Measurements from ENCODE around the gene BEND5.

The BEND5 gene

GRCh38 chr1:48691429-48692001 lies 85.2 kb downstream of the BEND5 start:
- Histone ChIP-seq H3K4me1 (ENCODE audit: insufficient read depth, low read length) (no peaks in the 10 kb centered on the region), H3K9me3 (ENCODE audit: low read length) (no peaks in the 10 kb centered on the region), H3K27me3 (ENCODE audit: control insufficient read depth in 1 of 2, insufficient read depth in 2 of 2, low read length in 2 of 2) (no peaks in the 10 kb centered on the region), H3K36me3 (ENCODE audit: insufficient read depth, low read length) (no peaks in the 10 kb centered on the region), H3K27ac (ENCODE audit: low read depth, low read length) (no peak overlapping the region), H3K4me3 (ENCODE audit: low read depth in 1 of 2, low read length in 2 of 2) (no peak overlapping the region), H3K9ac (ENCODE audit: low read length) (no peak overlapping the region)

GRCh38 chr1:48688102-48688760 lies 88.5 kb downstream of the BEND5 start:
- no peak overlapping the region for H3K27ac ChIP-seq (ENCODE audit: low read depth, low read length)
- H3K9ac ChIP-seq (ENCODE audit: low read length), result no peak overlapping the region
- no peaks in the 10 kb centered on the region for H3K36me3 ChIP-seq (ENCODE audit: insufficient read depth, low read length)

GRCh38 chr1:48687282-48688045 lies 89.2 kb downstream of the BEND5 start:
- Histone ChIP-seq H3K4me1 (ENCODE audit: insufficient read depth, low read length) (no peaks in the 10 kb centered on the region), H3K27ac (ENCODE audit: low read depth, low read length) (no peak overlapping the region), H3K4me3 (ENCODE audit: low read depth in 1 of 2, low read length in 2 of 2) (no peak overlapping the region), H3K9ac (ENCODE audit: low read length) (no peak overlapping the region), H3K36me3 (ENCODE audit: insufficient read depth, low read length) (no peaks in the 10 kb centered on the region), H3K9me3 (ENCODE audit: low read length) (no peaks in the 10 kb centered on the region), H3K27me3 (ENCODE audit: control insufficient read depth in 1 of 2, insufficient read depth in 2 of 2, low read length in 2 of 2) (no peaks in the 10 kb centered on the region)

More at GRCh38 chr1:48688102-48688760, 88.5 kb downstream of the BEND5 start:
- H3K9me3 ChIP-seq (ENCODE audit: low read length), result no peaks in the 10 kb centered on the region
- no peaks in the 10 kb centered on the region for H3K27me3 ChIP-seq (ENCODE audit: control insufficient read depth in 1 of 2, insufficient read depth in 2 of 2, low read length in 2 of 2)
- no peak overlapping the region for H3K4me3 ChIP-seq (ENCODE audit: low read depth in 1 of 2, low read length in 2 of 2)
- H3K4me1 ChIP-seq (ENCODE audit: insufficient read depth, low read length), result no peaks in the 10 kb centered on the region

- no peak overlapping the region for H3K9ac ChIP-seq (ENCODE audit: low read length)
- no peaks in the 10 kb centered on the region for H3K4me1 ChIP-seq (ENCODE audit: insufficient read depth, low read length)
Measured at GRCh38 chr1:48686159-48686558, 90.5 kb downstream of the BEND5 start.

GRCh38 chr1:48684381-48684780 lies 92.3 kb downstream of the BEND5 start:
- H3K9ac ChIP-seq (ENCODE audit: low read length), result no peak overlapping the region
- H3K4me3 ChIP-seq (ENCODE audit: low read depth in 1 of 2, low read length in 2 of 2), result no peak overlapping the region
- H3K4me1 ChIP-seq (ENCODE audit: insufficient read depth, low read length), result no peaks in the 10 kb centered on the region
- no peaks in the 10 kb centered on the region for H3K27me3 ChIP-seq (ENCODE audit: control insufficient read depth in 1 of 2, insufficient read depth in 2 of 2, low read length in 2 of 2)
- H3K9me3 ChIP-seq (ENCODE audit: low read length), result no peaks in the 10 kb centered on the region
- no peaks in the 10 kb centered on the region for H3K36me3 ChIP-seq (ENCODE audit: insufficient read depth, low read length)
- H3K27ac ChIP-seq (ENCODE audit: low read depth, low read length), result no peak overlapping the region

More at GRCh38 chr1:48686159-48686558, 90.5 kb downstream of the BEND5 start:
- Histone ChIP-seq H3K27ac (ENCODE audit: low read depth, low read length) (no peak overlapping the region), H3K4me3 (ENCODE audit: low read depth in 1 of 2, low read length in 2 of 2) (no peak overlapping the region), H3K27me3 (ENCODE audit: control insufficient read depth in 1 of 2, insufficient read depth in 2 of 2, low read length in 2 of 2) (no peaks in the 10 kb centered on the region), H3K9me3 (ENCODE audit: low read length) (no peaks in the 10 kb centered on the region), H3K36me3 (ENCODE audit: insufficient read depth, low read length) (no peaks in the 10 kb centered on the region)

GRCh38 chr1:48683839-48684238 lies 92.9 kb downstream of the BEND5 start:
- no peak overlapping the region for H3K4me3 ChIP-seq (ENCODE audit: low read depth in 1 of 2, low read length in 2 of 2)
- H3K27me3 ChIP-seq (ENCODE audit: control insufficient read depth in 1 of 2, insufficient read depth in 2 of 2, low read length in 2 of 2), result no peaks in the 10 kb centered on the region
- no peaks in the 10 kb centered on the region for H3K4me1 ChIP-seq (ENCODE audit: insufficient read depth, low read length)
- H3K9me3 ChIP-seq (ENCODE audit: low read length), result no peaks in the 10 kb centered on the region
- no peak overlapping the region for H3K27ac ChIP-seq (ENCODE audit: low read depth, low read length)
- no peak overlapping the region for H3K9ac ChIP-seq (ENCODE audit: low read length)
- no peaks in the 10 kb centered on the region for H3K36me3 ChIP-seq (ENCODE audit: insufficient read depth, low read length)

GRCh38 chr1:48681476-48682305 lies 95.0 kb downstream of the BEND5 start:
- H3K9me3 ChIP-seq (ENCODE audit: low read length), result no peaks in the 10 kb centered on the region
- no peak overlapping the region for H3K27ac ChIP-seq (ENCODE audit: low read depth, low read length)
- H3K36me3 ChIP-seq (ENCODE audit: insufficient read depth, low read length), result no peaks in the 10 kb centered on the region
- H3K4me3 ChIP-seq (ENCODE audit: low read depth in 1 of 2, low read length in 2 of 2), result no peak overlapping the region
- no peak overlapping the region for H3K9ac ChIP-seq (ENCODE audit: low read length)
- no peaks in the 10 kb centered on the region for H3K4me1 ChIP-seq (ENCODE audit: insufficient read depth, low read length)
- H3K27me3 ChIP-seq (ENCODE audit: control insufficient read depth in 1 of 2, insufficient read depth in 2 of 2, low read length in 2 of 2), result no peaks in the 10 kb centered on the region

GRCh38 chr1:48680411-48681035 lies 96.2 kb downstream of the BEND5 start:
- Histone ChIP-seq H3K36me3 (ENCODE audit: insufficient read depth, low read length) (no peaks in the 10 kb centered on the region), H3K27ac (ENCODE audit: low read depth, low read length) (no peak overlapping the region), H3K9ac (ENCODE audit: low read length) (no peak overlapping the region), H3K4me3 (ENCODE audit: low read depth in 1 of 2, low read length in 2 of 2) (no peak overlapping the region), H3K4me1 (ENCODE audit: insufficient read depth, low read length) (no peaks in the 10 kb centered on the region), H3K9me3 (ENCODE audit: low read length) (no peaks in the 10 kb centered on the region), H3K27me3 (ENCODE audit: control insufficient read depth in 1 of 2, insufficient read depth in 2 of 2, low read length in 2 of 2) (no peaks in the 10 kb centered on the region)

GRCh38 chr1:48679859-48680258 lies 96.8 kb downstream of the BEND5 start:
- Histone ChIP-seq H3K27me3 (ENCODE audit: control insufficient read depth in 1 of 2, insufficient read depth in 2 of 2, low read length in 2 of 2) (no peaks in the 10 kb centered on the region), H3K27ac (ENCODE audit: low read depth, low read length) (no peak overlapping the region), H3K9ac (ENCODE audit: low read length) (no peak overlapping the region), H3K36me3 (ENCODE audit: insufficient read depth, low read length) (no peaks in the 10 kb centered on the region), H3K4me1 (ENCODE audit: insufficient read depth, low read length) (no peaks in the 10 kb centered on the region), H3K4me3 (ENCODE audit: low read depth in 1 of 2, low read length in 2 of 2) (no peak overlapping the region), H3K9me3 (ENCODE audit: low read length) (no peaks in the 10 kb centered on the region)

GRCh38 chr1:48678710-48679505 lies 97.8 kb downstream of the BEND5 start:
- Histone ChIP-seq H3K27ac (ENCODE audit: low read depth, low read length) (no peak overlapping the region), H3K9ac (ENCODE audit: low read length) (no peak overlapping the region), H3K36me3 (ENCODE audit: insufficient read depth, low read length) (no peaks in the 10 kb centered on the region), H3K4me3 (ENCODE audit: low read depth in 1 of 2, low read length in 2 of 2) (no peak overlapping the region), H3K9me3 (ENCODE audit: low read length) (no peaks in the 10 kb centered on the region), H3K27me3 (ENCODE audit: control insufficient read depth in 1 of 2, insufficient read depth in 2 of 2, low read length in 2 of 2) (no peaks in the 10 kb centered on the region), H3K4me1 (ENCODE audit: insufficient read depth, low read length) (no peaks in the 10 kb centered on the region)

All from muscle layer of colon (tissue), 2 donors.